Erythroblast (primary cell): ENCODE results near the gene DUOXA2.

Source experiments
- GATA1 ChIP-seq: IDR thresholded peaks from 2 replicates; pipeline ENCODE4 v1.6.1; 2011; ENCODE audit warnings: low read depth, mild to moderate bottlenecking, control low read depth, low read length, moderate library complexity
- POLR2A ChIP-seq: IDR thresholded peaks from 2 replicates; pipeline ENCODE4 v1.6.1; 2011; ENCODE audit warnings: mild to moderate bottlenecking, low read length

DNA sequence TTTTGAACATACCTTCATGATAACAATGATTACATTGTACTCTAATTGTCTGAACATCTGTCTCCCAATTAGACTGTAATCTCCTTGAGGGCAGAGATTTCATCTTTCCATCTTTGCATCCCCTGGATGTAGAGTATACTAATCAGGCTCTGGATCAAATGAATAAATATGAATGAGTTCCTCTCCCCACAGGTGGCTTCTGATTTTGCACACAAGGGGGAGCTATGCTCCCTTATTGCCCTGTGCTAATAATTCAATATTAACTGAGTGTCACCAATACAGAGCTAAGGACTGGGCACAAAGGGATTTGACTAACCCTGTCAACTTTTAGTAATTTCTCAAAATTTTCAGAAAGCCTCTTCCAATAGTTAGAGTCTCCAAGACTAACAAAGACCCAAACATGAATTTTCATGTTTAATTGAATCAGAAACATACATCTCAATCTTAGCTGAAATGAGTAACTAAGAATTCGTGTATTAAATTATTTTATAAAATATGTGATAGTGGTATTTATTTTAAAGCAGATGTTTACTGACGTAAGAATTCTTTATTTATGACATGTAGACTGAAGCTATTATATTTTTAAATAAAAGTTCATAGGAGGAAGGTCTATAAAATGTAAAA is 12.5 kb downstream of the DUOXA2 start:
- no peak for TF ChIP-seq POLR2A
- no peak for TF ChIP-seq GATA1
